ENCODE measurements around the gene SIT1. TPM values are rescaled to one million over a fixed set of nuclear protein-coding genes. Genes with fewer than 3 reads are reported as not detected.

The SIT1 gene
- total RNA-seq, 1 donor from 2014 or later: not detected

GRCh38 chr9:35695943-35696401, 45.2 kb upstream of the SIT1 start:
- peak; percentile 69 for DNase-seq (ENCODE audit: low read depth)
- TF ChIP-seq, protein P1, sequence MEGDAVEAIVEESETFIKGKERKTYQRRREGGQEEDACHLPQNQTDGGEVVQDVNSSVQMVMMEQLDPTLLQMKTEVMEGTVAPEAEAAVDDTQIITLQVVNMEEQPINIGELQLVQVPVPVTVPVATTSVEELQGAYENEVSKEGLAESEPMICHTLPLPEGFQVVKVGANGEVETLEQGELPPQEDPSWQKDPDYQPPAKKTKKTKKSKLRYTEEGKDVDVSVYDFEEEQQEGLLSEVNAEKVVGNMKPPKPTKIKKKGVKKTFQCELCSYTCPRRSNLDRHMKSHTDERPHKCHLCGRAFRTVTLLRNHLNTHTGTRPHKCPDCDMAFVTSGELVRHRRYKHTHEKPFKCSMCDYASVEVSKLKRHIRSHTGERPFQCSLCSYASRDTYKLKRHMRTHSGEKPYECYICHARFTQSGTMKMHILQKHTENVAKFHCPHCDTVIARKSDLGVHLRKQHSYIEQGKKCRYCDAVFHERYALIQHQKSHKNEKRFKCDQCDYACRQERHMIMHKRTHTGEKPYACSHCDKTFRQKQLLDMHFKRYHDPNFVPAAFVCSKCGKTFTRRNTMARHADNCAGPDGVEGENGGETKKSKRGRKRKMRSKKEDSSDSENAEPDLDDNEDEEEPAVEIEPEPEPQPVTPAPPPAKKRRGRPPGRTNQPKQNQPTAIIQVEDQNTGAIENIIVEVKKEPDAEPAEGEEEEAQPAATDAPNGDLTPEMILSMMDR (IDR thresholded peaks at IDR 0.05; ENCODE audit: insufficient read depth, low read length, severe bottlenecking): no peak
- Histone ChIP-seq H3K4me3 (ENCODE audit: low read depth, low read length) (no peak overlapping the region), H3K36me3 (ENCODE audit: control insufficient read depth, insufficient read depth, low read length) (peaks cover 28% of the 10 kb centered on the region), H3K27me3 (ENCODE audit: control insufficient read depth, insufficient read depth, low read length) (no peaks in the 10 kb centered on the region)
- FAIRE-seq: no peak

- TF ChIP-seq, protein P1 (IDR thresholded peaks at IDR 0.05; ENCODE audit: insufficient read depth, low read length, severe bottlenecking): no peak
- Histone ChIP-seq H3K36me3 (ENCODE audit: control insufficient read depth, insufficient read depth, low read length) (peaks cover 5% of the 10 kb centered on the region), H3K27me3 (ENCODE audit: control insufficient read depth, insufficient read depth, low read length) (no peaks in the 10 kb centered on the region), H3K4me3 (ENCODE audit: low read depth, low read length) (no peak overlapping the region)
- no peak for FAIRE-seq
- DNase-seq (ENCODE audit: low read depth): no peak
Measured at GRCh38 chr9:35691757-35692301, 41.1 kb upstream of the SIT1 start.

DNA sequence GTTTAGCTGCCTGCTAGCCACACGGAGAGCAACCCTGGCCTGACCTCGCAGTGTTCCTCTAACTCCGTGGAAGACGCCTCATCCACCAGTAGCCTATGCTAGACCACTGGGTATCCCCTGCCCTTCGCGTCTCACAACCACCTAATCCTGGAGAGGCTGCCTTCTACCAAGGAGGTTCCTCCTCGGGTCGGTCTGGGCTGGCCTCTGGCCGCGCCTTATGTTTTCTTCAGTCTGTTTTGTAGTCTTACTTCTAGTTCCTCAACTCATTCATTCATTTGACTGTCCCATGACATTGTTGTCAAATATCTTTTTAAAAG, 40.6 kb upstream of the SIT1 start:
- DNase-seq (ENCODE audit: low read depth): no peak
- FAIRE-seq: no peak
- peaks cover 8% of the 10 kb centered on the region for H3K36me3 ChIP-seq (ENCODE audit: control insufficient read depth, insufficient read depth, low read length)
- H3K4me3 ChIP-seq (ENCODE audit: low read depth, low read length): peak overlapping the region; percentile 65
- no peaks in the 10 kb centered on the region for H3K27me3 ChIP-seq (ENCODE audit: control insufficient read depth, insufficient read depth, low read length)
- TF ChIP-seq, protein P1 (IDR thresholded peaks at IDR 0.05; ENCODE audit: insufficient read depth, low read length, severe bottlenecking): no peak

DNA sequence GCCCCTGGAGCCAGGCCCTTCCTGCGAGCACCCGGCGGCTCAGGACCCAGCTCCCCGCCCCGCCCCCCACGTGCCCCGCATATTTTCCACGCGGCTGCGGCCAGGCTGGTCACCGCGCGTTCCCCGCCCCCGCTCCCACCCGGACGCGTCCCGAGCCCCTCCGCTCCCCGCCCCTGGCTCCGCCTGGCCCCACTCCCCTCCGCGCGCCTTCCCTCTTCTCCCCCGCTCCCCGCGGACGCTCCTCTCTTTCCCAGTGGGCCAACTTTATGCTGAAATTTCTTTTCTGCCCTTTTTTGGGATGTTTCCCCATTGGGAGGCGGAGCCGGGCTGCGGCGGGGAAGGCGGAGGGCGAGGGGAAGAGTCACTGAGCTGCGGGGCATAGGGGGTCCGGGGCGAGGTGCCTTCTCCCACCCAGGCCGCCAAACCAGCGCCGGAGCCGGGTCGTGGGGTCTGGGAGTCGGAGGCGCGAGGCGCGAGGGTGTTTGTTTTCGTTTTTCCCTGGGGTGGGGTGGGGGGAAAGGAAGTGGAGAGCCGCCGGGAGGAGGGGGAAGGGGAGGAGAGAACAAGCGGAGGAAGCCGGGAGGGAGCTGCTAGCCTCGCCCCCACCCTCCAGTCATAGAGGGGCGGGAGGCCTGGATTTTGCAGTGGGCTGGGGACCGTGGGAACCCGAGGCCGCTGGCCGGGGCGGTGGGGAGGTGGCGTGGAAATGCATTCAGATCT, 40.0 kb upstream of the SIT1 start:
- Histone ChIP-seq H3K4me3 (ENCODE audit: low read depth, low read length) (peak overlapping the region; percentile 65), H3K27me3 (ENCODE audit: control insufficient read depth, insufficient read depth, low read length) (no peaks in the 10 kb centered on the region), H3K36me3 (ENCODE audit: control insufficient read depth, insufficient read depth, low read length) (peaks cover 8% of the 10 kb centered on the region)
- TF ChIP-seq, protein P1 (IDR thresholded peaks at IDR 0.05; ENCODE audit: insufficient read depth, low read length, severe bottlenecking): no peak
- FAIRE-seq (no peak), DNase-seq (ENCODE audit: low read depth) (no peak)

DNA sequence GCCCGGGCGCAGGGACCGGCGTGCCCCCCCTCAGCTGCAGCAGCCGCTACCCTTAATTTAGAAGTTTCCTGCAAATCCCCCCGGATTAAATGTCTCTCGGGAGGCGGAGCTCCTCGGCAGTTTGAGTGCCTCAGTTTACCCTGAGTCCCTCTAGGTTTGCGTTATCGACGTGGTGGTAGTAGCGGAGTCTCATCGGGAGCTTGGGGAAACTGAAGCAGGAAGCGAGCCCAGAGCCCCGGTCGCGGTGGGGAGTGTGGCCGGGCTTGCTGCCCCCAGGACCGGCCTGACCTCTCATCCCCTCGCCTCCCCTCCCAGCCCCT, 39.5 kb upstream of the SIT1 start:
- Histone ChIP-seq H3K36me3 (ENCODE audit: control insufficient read depth, insufficient read depth, low read length) (peaks cover 10% of the 10 kb centered on the region), H3K4me3 (ENCODE audit: low read depth, low read length) (peak overlapping the region; percentile 65), H3K27me3 (ENCODE audit: control insufficient read depth, insufficient read depth, low read length) (no peaks in the 10 kb centered on the region)
- FAIRE-seq (no peak), DNase-seq (ENCODE audit: low read depth) (no peak)
- TF ChIP-seq, protein P1 (IDR thresholded peaks at IDR 0.05; ENCODE audit: insufficient read depth, low read length, severe bottlenecking): no peak
